Gastroesophageal sphincter (tissue), 3 donors: ENCODE data around the gene FMNL1.

ENCODE experiments used
- CTCF ChIP-seq, 4 experiments: fragments of 200-600 bp in 2 of 4; fragments of 450-650 bp in 2 of 4; sonication (generic) in 1 of 4; IDR thresholded peaks; one replicate each; pipeline ENCODE4 v1.5.1; 2017 to 2019; ENCODE audit warnings: antibody characterized with exemption in 4 of 4, mild to moderate bottlenecking in 2 of 4, moderate library complexity in 2 of 4
- POLR2A ChIP-seq, 2 donors: fragments of 450-650 bp; IDR thresholded peaks; one replicate each; pipeline ENCODE4 v1.6.1; 2017; ENCODE audit warnings: antibody characterized with exemption in 2 of 2, mild to moderate bottlenecking in 2 of 2, moderate library complexity in 1 of 2

- TF ChIP-seq POLR2A (IDR thresholded peaks at IDR 0.05) (no peak), CTCF (IDR thresholded peaks at IDR 0.05) (peak in 2 of 4 experiments; percentile 18 to 55)
Measured at GRCh38 chr17:45270828-45271418, 49.2 kb downstream of the FMNL1 start.
